Calu3 (cell line): ENCODE measurements around the gene PTPRO. TPM values are rescaled to one million over a fixed set of nuclear protein-coding genes. Genes with fewer than 3 reads are reported as not detected.

Source experiments
- BruUV-seq: library from RNA; stranded (reverse); fragments of 400-500 nt; replicated peaks from 2 replicates; lab custom pipeline; 2021; lab: Mats Ljungman, UMichigan
- CTCF ChIA-PET: fragments of 300-600 bp; sonication (Branson Sonifier 250); formaldehyde crosslinking; loops from one replicate; lab custom pipeline; 2022; ENCODE audit warnings: antibody characterized with exemption; lab: Charles Lee
- DNase-seq: peaks from one replicate; pipeline ENCODE4 v3.0.0; 2022
- H3K27ac Mint-ChIP-seq: one replicate; pipeline ENCODE4 v1.8.0; 2022; ENCODE audit warnings: mixed read lengths; ENCODE audit not compliant: unreplicated experiment
- H3K27me3 Mint-ChIP-seq: one replicate; pipeline ENCODE4 v1.8.0; 2022; ENCODE audit warnings: mixed read lengths; ENCODE audit not compliant: unreplicated experiment
- H3K36me3 Mint-ChIP-seq: one replicate; pipeline ENCODE4 v1.8.0; 2022; ENCODE audit warnings: mild to moderate bottlenecking, moderate library complexity, mixed read lengths; ENCODE audit not compliant: insufficient read depth, unreplicated experiment
- H3K4me1 Mint-ChIP-seq: one replicate; pipeline ENCODE4 v1.8.0; 2022; ENCODE audit warnings: mild to moderate bottlenecking, low read depth, mixed read lengths; ENCODE audit not compliant: unreplicated experiment
- H3K4me3 Mint-ChIP-seq: one replicate; pipeline ENCODE4 v1.8.0; 2022; ENCODE audit warnings: mild to moderate bottlenecking, low read depth, moderate library complexity, mixed read lengths; ENCODE audit not compliant: unreplicated experiment
- H3K9me3 Mint-ChIP-seq: one replicate; pipeline ENCODE4 v1.8.0; 2022; ENCODE audit warnings: low read depth, mixed read lengths; ENCODE audit not compliant: unreplicated experiment
- CTCF ChIP-seq: fragments of 200-600 bp; IDR thresholded peaks from one replicate; pipeline ENCODE4 v1.8.0; 2022; ENCODE audit warnings: antibody characterized with exemption; ENCODE audit not compliant: unreplicated experiment
- intact Hi-C: fragments of 100-400 bp; cut with micrococcal nuclease; formaldehyde crosslinking; loops from one replicate; pipeline ENCODE4 v1.10.0; 2022; ENCODE audit not compliant: unreplicated experiment
- total RNA-seq: library from RNA; stranded (reverse); gene quantifications from 2 replicates; pipeline ENCODE4 v1.2.3, GENCODE V29; 2022

The PTPRO gene
- total RNA-seq, 1 experiment from 2014 or later = not detected

GRCh38 chr12:15364221-15365160 is 42.2 kb downstream of the PTPRO start:
- Mint-ChIP-seq H3K27ac (peak overlapping the region; percentile 51), H3K9me3 (no peaks in the 10 kb centered on the region), H3K4me1 (peaks cover 17% of the 10 kb centered on the region), H3K27me3 (no peaks in the 10 kb centered on the region), H3K4me3 (peak overlapping the region; percentile 11), H3K36me3 (peaks cover 7% of the 10 kb centered on the region)
- intact Hi-C loops = no loop called here
- CTCF ChIA-PET = no interaction called here
- no TSS peak for BruUV-seq
- peak; percentile 55 for DNase-seq
- no peak for TF ChIP-seq CTCF

GRCh38 chr12:15368812-15369211 is 46.5 kb downstream of the PTPRO start:
- Mint-ChIP-seq H3K4me3 (no peak overlapping the region), H3K27ac (no peak overlapping the region), H3K9me3 (no peaks in the 10 kb centered on the region), H3K4me1 (peaks cover 17% of the 10 kb centered on the region), H3K36me3 (peaks cover 7% of the 10 kb centered on the region), H3K27me3 (no peaks in the 10 kb centered on the region)
- DNase-seq = no peak
- CTCF ChIA-PET = no interaction called here
- TF ChIP-seq CTCF = no peak
- intact Hi-C loops = no loop called here
- no TSS peak for BruUV-seq

GRCh38 chr12:15372352-15372751 is 50.0 kb downstream of the PTPRO start:
- no TSS peak for BruUV-seq
- Mint-ChIP-seq H3K27ac (no peak overlapping the region), H3K4me1 (no peaks in the 10 kb centered on the region), H3K36me3 (no peaks in the 10 kb centered on the region), H3K9me3 (peaks cover 5% of the 10 kb centered on the region), H3K27me3 (no peaks in the 10 kb centered on the region), H3K4me3 (no peak overlapping the region)
- no peak for DNase-seq
- CTCF ChIA-PET = no interaction called here
- no peak for TF ChIP-seq CTCF
- intact Hi-C loops = no loop called here

- Mint-ChIP-seq H3K27ac (no peak overlapping the region), H3K36me3 (no peaks in the 10 kb centered on the region), H3K9me3 (no peaks in the 10 kb centered on the region), H3K27me3 (no peaks in the 10 kb centered on the region), H3K4me1 (no peaks in the 10 kb centered on the region), H3K4me3 (no peak overlapping the region)
- CTCF ChIA-PET = no interaction called here
- DNase-seq = no peak
- no peak for TF ChIP-seq CTCF
- intact Hi-C loops = no loop called here
- BruUV-seq = no TSS peak
Observed at GRCh38 chr12:15387772-15388171, 65.5 kb downstream of the PTPRO start.
